H7 (cell line): Measurements from ENCODE around the gene NBPF11. TPM values are rescaled to one million over a fixed set of nuclear protein-coding genes. Genes with fewer than 3 reads are reported as not detected.

Source experiments
- total RNA-seq: library from RNA; depleted of rRNA; stranded (reverse); fragments of >200 nt; shearing (Covaris generic); gene quantifications from 2 replicates; pipeline ENCODE4 v1.2.3, GENCODE V29; 2014; rRNA removed

Gene NBPF11
- total RNA-seq, 1 experiment from 2014 or later = 4.2 TPM

Other genes with a start within 250 kb of the NBPF11 start
- not detected in 2 replicates for gene GJA8, start 249.5 kb downstream of the NBPF11 start, total RNA-seq
- 16.8 and 26.1 TPM in 2 replicates for gene GPR89B, start 223.9 kb downstream of the NBPF11 start, total RNA-seq